Kidney (tissue), 14 donors: ENCODE data around the gene OBP2B. TPM values are rescaled to one million over a fixed set of nuclear protein-coding genes. Genes with fewer than 3 reads are reported as not detected.
"Not testable (repeated sequence)": the region's sequence is repeated elsewhere in the genome, so short reads cannot be mapped to it uniquely, and the experiment has no call there.

ENCODE experiments used
- DNase-seq, 5 donors: peaks; one replicate each; pipeline ENCODE4 v3.0.0-alpha.2; 2013 to 2020
- FAIRE-seq: peaks from 2 replicates; lab custom pipeline; 2012; peaks lifted over from hg19 to GRCh38; lab: Jason Lieb, UNC
- H3K27ac ChIP-seq, 2 donors: one replicate each; pipeline ENCODE4 v1.7.0; 2013; ENCODE audit warnings: low read depth in 2 of 2, low read length in 2 of 2, inconsistent platforms in 1 of 2
- H3K27me3 ChIP-seq: one replicate; pipeline ENCODE4 v1.7.1; 2013; ENCODE audit warnings: low read length, inconsistent platforms; ENCODE audit not compliant: control insufficient read depth, insufficient read depth
- H3K36me3 ChIP-seq, 3 donors: one replicate each; pipeline versions ENCODE4 v1.7.0 to v1.7.1; 2013; ENCODE audit warnings: low read length in 3 of 3, control low read depth in 1 of 3, inconsistent platforms in 1 of 3; ENCODE audit not compliant: insufficient read depth in 3 of 3, control insufficient read depth in 2 of 3
- H3K4me1 ChIP-seq, 3 donors: one replicate each; pipeline versions ENCODE4 v1.7.0 to v1.7.1; 2013; ENCODE audit warnings: low read length in 3 of 3, inconsistent platforms in 1 of 3, low read depth in 1 of 3; ENCODE audit not compliant: control insufficient read depth in 2 of 3, insufficient read depth in 2 of 3
- H3K4me3 ChIP-seq, 3 donors: one replicate each; pipeline versions ENCODE4 v1.7.0 to v1.8.1; 2013; ENCODE audit warnings: low read length in 3 of 3, control low read depth in 1 of 3, inconsistent platforms in 1 of 3
- H3K9ac ChIP-seq, 3 donors: one replicate each; pipeline versions ENCODE4 v1.7.0 to v1.7.1; 2013; ENCODE audit warnings: low read length in 3 of 3, control low read depth in 1 of 3, inconsistent platforms in 1 of 3
- H3K9me3 ChIP-seq, 3 donors: one replicate each; pipeline versions ENCODE4 v1.7.0 to v1.7.1; 2013; ENCODE audit warnings: low read length in 3 of 3, control low read depth in 1 of 3, inconsistent platforms in 1 of 3; ENCODE audit not compliant: control insufficient read depth in 2 of 3, insufficient read depth in 1 of 3
- CTCF ChIP-seq: IDR thresholded peaks from 3 replicates; pipeline ENCODE4 v1.5.1; 2012; ENCODE audit warnings: mild to moderate bottlenecking, moderate library complexity, borderline replicate concordance; ENCODE audit not compliant: insufficient read depth; ENCODE audit errors: extremely low read depth
- intact Hi-C: fragments of 100-400 bp; cut with DNase I; formaldehyde crosslinking; loops from one replicate; pipeline ENCODE4 v1.11.1; 2022
- polyA plus RNA-seq: library from polyadenylated mRNA; stranded (reverse); fragments of 350-450 nt; fragmentation: Illumina TruSeq; extraction: RNeasy Lipid Tissue Mini Kit (QIAGEN cat#74804); gene quantifications from one replicate; pipeline ENCODE4 v1.2.3, GENCODE V29; 2014; ENCODE audit warnings: low read depth, low replicate concordance; ENCODE audit not compliant: insufficient read depth
- total RNA-seq: library from RNA; stranded (reverse); fragmentation: NEBNext Ultra II Directional; extraction: Animal tissue kit (Norgen Biotek cat#: 25700); gene quantifications from one replicate; pipeline ENCODE4 v1.2.1, GENCODE V29; 2021
- donor health status: control.
- donor health status: control.
- donor health status: control.
- donor health status: control.
- donor health status: control.
- donor health status: DM: yes; HTN: yes; CAD: no.
- donor health status: Normal renal cell carcinoma (clear cell type).

The OBP2B gene
- total and polyA plus RNA-seq, 2 donors from 2014 or later: not detected

- H3K27me3 ChIP-seq: no peaks in the 10 kb centered on the region
- H3K36me3 ChIP-seq: no peaks in the 10 kb centered on the region
- FAIRE-seq: no peak
- H3K4me3 ChIP-seq: peak overlapping the region; percentile 51 to 63 (median 56)
- peak overlapping the region in 1 of 3 donors; percentile 34 for H3K9ac ChIP-seq
- H3K4me1 ChIP-seq: peaks cover 0 to 13% (median 10%) of the 10 kb centered on the region in 3 donors
- intact Hi-C loops: no loop called here
- peak overlapping the region; percentile 76 to 86 for H3K27ac ChIP-seq
- TF ChIP-seq CTCF: peak; percentile 61
- no peaks in the 10 kb centered on the region for H3K9me3 ChIP-seq
- DNase-seq: peak; percentile 68 to 85 (median 79)
These were observed 29.9 kb upstream of the OBP2B start for GRCh38 chr9:133238851-133239532.

- peaks cover 0 to 13% (median 10%) of the 10 kb centered on the region in 3 donors for H3K4me1 ChIP-seq
- intact Hi-C loops: no loop called here
- DNase-seq (peak; percentile 78 to 94 (median 84)), FAIRE-seq (no peak)
- no peaks in the 10 kb centered on the region for H3K27me3 ChIP-seq
- peak overlapping the region in 1 of 3 donors; percentile 40 for H3K9ac ChIP-seq
- peak overlapping the region; percentile 76 to 86 for H3K27ac ChIP-seq
- no peaks in the 10 kb centered on the region for H3K9me3 ChIP-seq
- peak overlapping the region; percentile 51 to 63 (median 56) for H3K4me3 ChIP-seq
- H3K36me3 ChIP-seq: no peaks in the 10 kb centered on the region
- no peak for TF ChIP-seq CTCF
These were observed 29.3 kb upstream of the OBP2B start for GRCh38 chr9:133238272-133238850.

GRCh38 chr9:133237035-133237731, 28.1 kb upstream of the OBP2B start:
- H3K27ac ChIP-seq: peak overlapping the region; percentile 71 to 86
- no peaks in the 10 kb centered on the region for H3K9me3 ChIP-seq
- no peak for TF ChIP-seq CTCF
- H3K4me1 ChIP-seq: peaks cover 0 to 13% (median 10%) of the 10 kb centered on the region in 3 donors
- FAIRE-seq: peak; percentile 37
- H3K27me3 ChIP-seq: no peaks in the 10 kb centered on the region
- peak in 3 of 5 donors; percentile 41 to 83 (median 78) for DNase-seq
- peak overlapping the region in 1 of 3 donors; percentile 63 for H3K4me3 ChIP-seq
- H3K9ac ChIP-seq: no peak overlapping the region
- no peaks in the 10 kb centered on the region for H3K36me3 ChIP-seq
- intact Hi-C loops: no loop called here

- H3K9ac ChIP-seq, FAIRE-seq, intact Hi-C loops, H3K9me3 ChIP-seq, H3K27me3 ChIP-seq, H3K4me3 ChIP-seq, H3K36me3 ChIP-seq: not testable (repeated sequence)
- Histone ChIP-seq H3K27ac (peak overlapping the region; percentile 70 to 71), H3K4me1 (peaks cover 0 to 13% (median 10%) of the 10 kb centered on the region in 3 donors)
- peak in 2 of 5 donors; percentile 11 to 91 for DNase-seq
These were observed 27.4 kb upstream of the OBP2B start for GRCh38 chr9:133236291-133237034.
